ENCODE data around the gene KRTAP4-6. TPM values are rescaled to one million over a fixed set of nuclear protein-coding genes. Genes with fewer than 3 reads are reported as not detected.
"Not testable (repeated sequence)": the region's sequence is repeated elsewhere in the genome, so short reads cannot be mapped to it uniquely, and the experiment has no call there.

KRTAP4-6 gene
- total RNA-seq, 1 donor from 2014 or later, result not detected

DNA sequence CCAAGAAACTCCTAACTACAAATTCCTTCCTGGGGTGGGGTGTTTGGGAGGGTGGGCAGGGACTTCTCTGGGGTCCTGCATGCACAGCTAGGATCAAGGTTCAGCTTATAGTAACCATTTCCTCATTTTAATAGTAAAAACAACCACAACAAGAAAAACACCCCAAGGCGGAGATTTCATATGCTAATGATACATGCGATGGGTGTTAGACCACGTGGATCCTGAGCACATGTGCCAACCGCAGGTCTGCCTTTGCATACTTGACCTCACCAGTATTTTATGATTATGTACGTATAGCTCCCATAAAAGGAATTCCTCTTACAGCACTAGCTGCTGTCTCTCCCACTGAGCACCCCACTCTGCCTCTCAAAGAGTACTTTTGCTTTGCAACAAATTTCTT lies 24.0 kb downstream of the KRTAP4-6 start:
- Histone ChIP-seq H3K9me3 (no peaks in the 10 kb centered on the region), H3K36me3 (no peaks in the 10 kb centered on the region), H3K4me1 (no peaks in the 10 kb centered on the region), H3K27me3 (ENCODE audit: low read depth) (peaks cover 8% of the 10 kb centered on the region), H3K27ac (no peak overlapping the region), H3K4me3 (no peak overlapping the region)
- no peak for ATAC-seq
- TF ChIP-seq, protein P1, sequence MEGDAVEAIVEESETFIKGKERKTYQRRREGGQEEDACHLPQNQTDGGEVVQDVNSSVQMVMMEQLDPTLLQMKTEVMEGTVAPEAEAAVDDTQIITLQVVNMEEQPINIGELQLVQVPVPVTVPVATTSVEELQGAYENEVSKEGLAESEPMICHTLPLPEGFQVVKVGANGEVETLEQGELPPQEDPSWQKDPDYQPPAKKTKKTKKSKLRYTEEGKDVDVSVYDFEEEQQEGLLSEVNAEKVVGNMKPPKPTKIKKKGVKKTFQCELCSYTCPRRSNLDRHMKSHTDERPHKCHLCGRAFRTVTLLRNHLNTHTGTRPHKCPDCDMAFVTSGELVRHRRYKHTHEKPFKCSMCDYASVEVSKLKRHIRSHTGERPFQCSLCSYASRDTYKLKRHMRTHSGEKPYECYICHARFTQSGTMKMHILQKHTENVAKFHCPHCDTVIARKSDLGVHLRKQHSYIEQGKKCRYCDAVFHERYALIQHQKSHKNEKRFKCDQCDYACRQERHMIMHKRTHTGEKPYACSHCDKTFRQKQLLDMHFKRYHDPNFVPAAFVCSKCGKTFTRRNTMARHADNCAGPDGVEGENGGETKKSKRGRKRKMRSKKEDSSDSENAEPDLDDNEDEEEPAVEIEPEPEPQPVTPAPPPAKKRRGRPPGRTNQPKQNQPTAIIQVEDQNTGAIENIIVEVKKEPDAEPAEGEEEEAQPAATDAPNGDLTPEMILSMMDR (IDR thresholded peaks at IDR 0.05), result no peak
- intact Hi-C loops (cut with DNase I), result no loop called here
- no peak for DNase-seq

DNA sequence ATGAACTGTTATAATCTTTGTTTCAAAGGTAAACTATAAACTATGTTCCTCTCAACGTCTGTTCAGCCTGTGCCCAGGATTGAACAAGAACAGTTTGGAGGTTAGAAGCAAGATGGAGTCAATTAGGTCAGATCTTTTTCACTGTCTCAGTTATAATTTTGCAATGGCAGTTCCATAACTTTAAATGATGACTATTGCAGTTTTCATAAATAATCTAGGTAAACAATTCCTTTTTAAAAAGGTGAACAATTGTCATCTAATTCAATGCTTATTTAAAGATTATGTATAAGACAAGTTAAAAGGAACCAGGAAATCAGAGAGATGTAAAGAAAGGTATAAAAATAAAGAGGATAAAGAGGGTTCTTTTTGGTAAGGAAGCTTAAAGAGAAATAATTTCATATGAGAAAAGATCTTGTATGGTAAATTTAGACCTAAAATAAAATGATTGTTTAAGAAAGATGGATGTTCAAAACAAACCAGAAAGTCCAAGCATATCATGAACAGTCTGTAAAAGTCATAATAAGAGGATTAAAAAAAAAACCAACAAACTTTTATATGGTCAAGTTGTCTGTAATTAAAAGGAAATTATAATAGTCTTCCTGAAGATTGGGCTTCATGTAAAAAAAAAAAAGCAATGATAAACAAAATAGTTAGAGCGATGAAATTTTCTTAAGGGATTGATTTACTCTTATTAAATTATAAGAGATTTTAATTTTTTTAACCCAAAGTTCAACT lies 29.0 kb downstream of the KRTAP4-6 start:
- TF ChIP-seq, protein P1 (IDR thresholded peaks at IDR 0.05), result no peak
- DNase-seq (no peak), ATAC-seq (no peak)
- Histone ChIP-seq H3K27me3 (ENCODE audit: low read depth) (peaks cover 5% of the 10 kb centered on the region), H3K4me3 (no peak overlapping the region), H3K27ac (no peak overlapping the region), H3K4me1 (no peaks in the 10 kb centered on the region), H3K9me3 (no peaks in the 10 kb centered on the region), H3K36me3 (no peaks in the 10 kb centered on the region)
- intact Hi-C loops (cut with DNase I), result no loop called here

DNA sequence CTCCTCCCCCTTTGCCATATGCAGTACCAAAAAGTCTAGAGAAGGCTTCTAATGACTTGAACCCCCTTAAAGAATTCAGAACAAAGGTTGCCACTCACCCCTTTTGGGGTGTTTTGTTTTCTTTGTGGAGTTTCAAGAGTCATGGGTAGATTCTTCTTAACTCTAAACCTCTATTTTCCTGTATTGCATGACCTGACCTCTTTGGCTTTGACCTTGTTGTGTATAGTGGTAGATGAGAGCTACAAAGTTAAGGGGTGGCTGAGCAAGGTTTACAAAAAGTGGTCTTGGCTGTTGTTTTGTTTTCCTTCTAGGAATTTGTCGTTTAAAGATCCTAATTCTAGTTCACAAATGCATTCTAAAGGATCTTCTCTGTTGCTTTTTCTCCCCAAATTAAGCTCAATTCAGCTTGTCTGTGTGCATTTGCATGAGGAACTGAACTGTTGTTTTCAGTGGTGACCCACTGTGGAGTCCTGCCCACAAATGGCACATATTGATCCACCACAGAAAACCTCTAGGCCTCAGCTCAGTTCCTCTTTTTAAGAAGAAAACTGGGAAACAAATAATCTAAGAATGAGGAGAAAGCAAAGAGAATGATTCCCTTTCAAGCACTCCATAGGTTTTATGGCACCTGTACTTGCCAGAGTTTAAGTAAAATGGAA lies 31.5 kb downstream of the KRTAP4-6 start:
- DNase-seq; H3K27me3 ChIP-seq (ENCODE audit: low read depth); intact Hi-C loops (cut with DNase I); ATAC-seq; H3K27ac ChIP-seq; H3K4me3 ChIP-seq; H3K4me1 ChIP-seq; H3K36me3 ChIP-seq; H3K9me3 ChIP-seq: not testable (repeated sequence)

DNA sequence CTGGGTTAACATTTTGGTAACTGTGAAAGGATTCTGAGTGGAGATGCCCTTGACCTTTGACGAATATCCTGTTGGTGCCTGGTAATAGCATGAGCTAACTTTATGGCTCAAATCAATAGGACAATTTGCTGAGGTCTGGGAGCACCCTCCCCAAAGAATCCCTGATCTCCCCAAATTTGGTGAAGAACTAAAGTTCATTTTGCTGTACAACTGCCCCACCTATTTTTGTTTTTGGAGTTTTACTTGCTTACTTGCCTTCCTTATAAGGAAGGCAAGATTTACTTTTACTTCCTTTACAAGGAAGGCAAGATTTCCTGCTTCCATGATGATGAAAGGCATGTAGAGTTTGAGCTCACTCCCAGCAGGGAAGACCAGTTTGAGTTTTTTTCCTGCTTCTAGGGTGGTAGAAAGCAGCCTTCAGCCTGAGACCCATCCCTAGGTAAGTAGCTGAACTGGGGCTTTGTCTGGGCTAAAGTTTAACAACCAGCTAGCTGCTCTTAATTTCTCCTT lies 32.3 kb downstream of the KRTAP4-6 start:
- Histone ChIP-seq H3K36me3 (no peaks in the 10 kb centered on the region), H3K9me3 (no peaks in the 10 kb centered on the region), H3K27ac (no peak overlapping the region), H3K4me3 (no peak overlapping the region), H3K4me1 (no peaks in the 10 kb centered on the region), H3K27me3 (ENCODE audit: low read depth) (no peaks in the 10 kb centered on the region)
- DNase-seq (no peak), ATAC-seq (no peak)
- TF ChIP-seq, protein P1 (IDR thresholded peaks at IDR 0.05), result no peak
- intact Hi-C loops (cut with DNase I), result no loop called here

DNA sequence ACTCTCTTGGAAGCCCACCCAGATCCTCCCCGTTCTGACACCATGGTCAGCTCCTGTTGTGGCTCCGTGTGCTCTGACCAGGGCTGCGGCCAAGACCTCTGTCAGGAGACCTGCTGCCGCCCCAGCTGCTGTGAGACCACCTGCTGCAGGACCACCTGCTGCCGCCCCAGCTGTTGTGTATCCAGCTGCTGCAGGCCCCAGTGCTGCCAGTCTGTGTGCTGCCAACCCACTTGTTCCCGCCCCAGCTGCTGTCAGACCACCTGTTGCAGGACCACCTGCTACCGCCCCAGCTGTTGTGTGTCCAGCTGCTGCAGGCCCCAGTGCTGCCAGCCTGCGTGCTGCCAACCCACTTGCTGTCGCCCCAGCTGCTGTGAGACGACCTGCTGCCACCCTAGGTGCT lies 35.0 kb downstream of the KRTAP4-6 start, which contains the start of gene KRTAP4-9:
TSS of gene KRTAP4-9 (plus strand) at position 43 of the 400 bp plus-strand sequence. CDS start at position 43, 0 bp downstream.
- H3K4me1 ChIP-seq; H3K9me3 ChIP-seq; H3K36me3 ChIP-seq; intact Hi-C loops (cut with DNase I); ATAC-seq; H3K27me3 ChIP-seq (ENCODE audit: low read depth); H3K4me3 ChIP-seq; H3K27ac ChIP-seq; DNase-seq: not testable (repeated sequence)

DNA sequence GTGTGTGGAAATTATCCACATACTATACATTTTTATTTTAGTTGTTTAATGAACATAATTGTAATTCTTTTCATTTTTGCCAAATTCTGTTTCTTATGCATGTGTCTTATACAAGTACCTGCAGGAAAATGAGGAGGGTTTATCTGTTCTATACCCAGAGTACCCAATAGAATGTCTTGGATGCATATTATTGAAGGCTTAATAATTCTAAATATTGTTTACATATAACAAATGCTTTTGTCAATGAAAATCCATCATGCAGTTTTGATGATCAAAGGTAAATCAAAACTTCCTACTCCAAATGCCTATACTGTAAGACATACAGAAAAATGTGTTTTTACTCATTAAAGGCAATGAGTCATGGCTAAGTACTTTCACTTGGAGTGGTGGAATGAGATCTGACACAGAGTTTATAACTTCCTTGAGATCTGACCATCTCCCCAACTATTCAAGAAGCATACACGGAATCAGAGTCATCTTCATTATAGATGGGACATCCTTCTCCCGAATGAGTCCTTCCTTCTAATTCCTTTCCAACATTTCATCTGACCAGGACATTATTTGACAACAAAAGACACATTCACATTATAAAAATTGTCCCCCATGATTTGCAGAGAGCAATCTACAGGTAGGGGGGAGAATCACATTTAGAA lies 35.8 kb downstream of the KRTAP4-6 start:
- ATAC-seq; H3K27ac ChIP-seq; H3K4me1 ChIP-seq; H3K9me3 ChIP-seq; DNase-seq; H3K27me3 ChIP-seq (ENCODE audit: low read depth); H3K36me3 ChIP-seq; intact Hi-C loops (cut with DNase I); H3K4me3 ChIP-seq: not testable (repeated sequence)
